Karpas-422 (cell line): ENCODE measurements around the gene COA7. TPM values are rescaled to one million over a fixed set of nuclear protein-coding genes. Genes with fewer than 3 reads are reported as not detected.

Experiments used
- DNase-seq: peaks from one replicate; pipeline ENCODE4 v3.0.0-alpha.2; 2015
- H2AFZ ChIP-seq: fragments of 200-600 bp; sonication (generic); 2 replicates; pipeline ENCODE4 v1.6.1; 2014; ENCODE audit warnings: antibody characterized with exemption, low read length, mixed read lengths
- H3K27ac ChIP-seq: fragments of 200-600 bp; sonication (generic); 2 replicates; pipeline ENCODE4 v1.5.1; 2014; ENCODE audit warnings: mild to moderate bottlenecking, low read length, moderate library complexity
- H3K27me3 ChIP-seq: fragments of 200-600 bp; sonication (generic); 2 replicates; pipeline ENCODE4 v1.6.1; 2014; ENCODE audit warnings: low read length, mixed read lengths
- H3K36me3 ChIP-seq: fragments of 200-600 bp; sonication (generic); 2 replicates; pipeline ENCODE4 v1.6.1; 2014; ENCODE audit warnings: low read length, mixed read lengths; ENCODE audit not compliant: insufficient read depth
- H3K4me1 ChIP-seq: fragments of 200-600 bp; sonication (generic); 2 replicates; pipeline ENCODE4 v1.6.1; 2014; ENCODE audit warnings: mild to moderate bottlenecking, low read length, mixed read lengths
- H3K4me2 ChIP-seq: fragments of 200-600 bp; sonication (generic); 2 replicates; pipeline ENCODE4 v1.6.1; 2014; ENCODE audit warnings: low read length, low read depth, mild to moderate bottlenecking; ENCODE audit not compliant: poor library complexity, severe bottlenecking
- H3K4me3 ChIP-seq: fragments of 200-600 bp; sonication (generic); 2 replicates; pipeline ENCODE4 v1.5.1; 2014; ENCODE audit warnings: mild to moderate bottlenecking, antibody characterized with exemption, low read length, mixed read lengths
- H3K79me2 ChIP-seq: fragments of 200-600 bp; sonication (generic); 2 replicates; pipeline ENCODE4 v1.6.1; 2014; ENCODE audit warnings: mild to moderate bottlenecking, low read length, mixed read lengths
- H3K9ac ChIP-seq: fragments of 200-600 bp; sonication (generic); 2 replicates; pipeline ENCODE4 v1.6.0; 2014; ENCODE audit warnings: low read length
- H3K9me2 ChIP-seq: fragments of 200-600 bp; sonication (generic), shearing (Covaris generic); replicated peaks from 2 replicates; pipeline ENCODE4 v1.6.0; 2014; ENCODE audit warnings: mild to moderate bottlenecking, low read length, moderate library complexity; ENCODE audit not compliant: insufficient read depth
- H3K9me3 ChIP-seq: fragments of 300-700, 200-600 bp; sonication (generic); 2 replicates; pipeline ENCODE4 v1.6.1; 2014; ENCODE audit warnings: low read length, mixed read lengths
- H4K20me1 ChIP-seq: fragments of 200-600 bp; sonication (generic); 2 replicates; pipeline ENCODE4 v1.6.1; 2014; ENCODE audit warnings: mild to moderate bottlenecking, antibody characterized with exemption, low read length, low read depth; ENCODE audit not compliant: insufficient read depth
- total RNA-seq: library from RNA; depleted of rRNA; stranded (reverse); fragments of >200 nt; shearing (Covaris generic); gene quantifications from 2 replicates; pipeline ENCODE4 v1.2.3, GENCODE V29; 2014; ENCODE audit warnings: low replicate concordance

Gene COA7
- total RNA-seq, 1 experiment from 2014 or later = 10.8 TPM

- peaks cover 10% of the 10 kb centered on the region; the same call in 1 of the 2 replicates for H3K36me3 ChIP-seq
- H3K9me2 ChIP-seq = no peaks in the 10 kb centered on the region
- no peak overlapping the region for H3K27ac ChIP-seq
- no peaks in the 10 kb centered on the region for H3K79me2 ChIP-seq
- DNase-seq = no peak
- no peaks in the 10 kb centered on the region for H3K27me3 ChIP-seq
- H3K9ac ChIP-seq = no peak overlapping the region
- H3K4me1 ChIP-seq = no peaks in the 10 kb centered on the region
- no peaks in the 10 kb centered on the region; the same call in 1 of the 2 replicates for H4K20me1 ChIP-seq
- H3K4me2 ChIP-seq = no peak overlapping the region
- H3K9me3 ChIP-seq = no peaks in the 10 kb centered on the region
- no peak overlapping the region for H3K4me3 ChIP-seq
- no peak overlapping the region for H2AFZ ChIP-seq
Observed at GRCh38 chr1:52680353-52680752, 17.8 kb downstream of the COA7 start.

GRCh38 chr1:52679498-52679897 is 18.6 kb downstream of the COA7 start:
- Histone ChIP-seq H3K27me3 (no peaks in the 10 kb centered on the region), H3K36me3 (0 out of 2 replicates have a peak, but pooled peaks cover 2% of the 10 kb centered on the region), H3K4me3 (no peak overlapping the region), H4K20me1 (no peaks in the 10 kb centered on the region; the same call in 1 of the 2 replicates), H2AFZ (no peak overlapping the region), H3K9me3 (no peaks in the 10 kb centered on the region), H3K4me2 (no peak overlapping the region), H3K27ac (no peak overlapping the region), H3K4me1 (no peaks in the 10 kb centered on the region), H3K9ac (no peak overlapping the region), H3K79me2 (no peaks in the 10 kb centered on the region), H3K9me2 (no peaks in the 10 kb centered on the region)
- no peak for DNase-seq

- Histone ChIP-seq H2AFZ (no peak overlapping the region), H3K4me2 (no peak overlapping the region), H3K9me3 (no peaks in the 10 kb centered on the region), H3K79me2 (no peaks in the 10 kb centered on the region), H3K9ac (no peak overlapping the region), H3K27ac (no peak overlapping the region), H3K4me1 (no peaks in the 10 kb centered on the region), H3K9me2 (no peaks in the 10 kb centered on the region), H3K27me3 (no peaks in the 10 kb centered on the region), H4K20me1 (no peaks in the 10 kb centered on the region; the same call in 1 of the 2 replicates), H3K4me3 (no peak overlapping the region), H3K36me3 (no peaks in the 10 kb centered on the region)
- no peak for DNase-seq
Observed at GRCh38 chr1:52679048-52679447, 19.1 kb downstream of the COA7 start.

- H3K9me3 ChIP-seq = no peaks in the 10 kb centered on the region
- H2AFZ ChIP-seq = no peak overlapping the region
- no peak overlapping the region for H3K4me3 ChIP-seq
- H3K27me3 ChIP-seq = no peaks in the 10 kb centered on the region
- H3K4me1 ChIP-seq = no peaks in the 10 kb centered on the region
- H3K27ac ChIP-seq = no peak overlapping the region
- no peaks in the 10 kb centered on the region for H3K79me2 ChIP-seq
- no peak for DNase-seq
- H3K4me2 ChIP-seq = no peak overlapping the region
- H4K20me1 ChIP-seq = no peaks in the 10 kb centered on the region
- H3K9me2 ChIP-seq = no peaks in the 10 kb centered on the region
- H3K9ac ChIP-seq = no peak overlapping the region
- H3K36me3 ChIP-seq = no peaks in the 10 kb centered on the region
Observed at GRCh38 chr1:52677076-52677806, 20.9 kb downstream of the COA7 start.

- Histone ChIP-seq H3K4me3 (no peak overlapping the region), H2AFZ (no peak overlapping the region), H4K20me1 (no peaks in the 10 kb centered on the region), H3K4me2 (no peak overlapping the region), H3K9me2 (no peaks in the 10 kb centered on the region), H3K79me2 (no peaks in the 10 kb centered on the region), H3K4me1 (no peaks in the 10 kb centered on the region), H3K27ac (no peak overlapping the region), H3K9me3 (no peaks in the 10 kb centered on the region), H3K27me3 (no peaks in the 10 kb centered on the region), H3K36me3 (no peaks in the 10 kb centered on the region), H3K9ac (no peak overlapping the region)
- no peak for DNase-seq
Observed at GRCh38 chr1:52676249-52676903, 21.8 kb downstream of the COA7 start.

GRCh38 chr1:52674497-52675384 is 23.4 kb downstream of the COA7 start:
- H2AFZ ChIP-seq = no peak overlapping the region
- H3K36me3 ChIP-seq = no peaks in the 10 kb centered on the region
- H3K4me2 ChIP-seq = no peak overlapping the region

GRCh38 chr1:52673513-52673912 is 24.6 kb downstream of the COA7 start:
- no peaks in the 10 kb centered on the region for H3K79me2 ChIP-seq
- no peaks in the 10 kb centered on the region for H3K9me2 ChIP-seq
- H2AFZ ChIP-seq = no peak overlapping the region
- H3K27me3 ChIP-seq = no peaks in the 10 kb centered on the region
- no peak overlapping the region for H3K4me2 ChIP-seq
- H3K4me3 ChIP-seq = no peak overlapping the region
- DNase-seq = no peak
- no peaks in the 10 kb centered on the region for H3K36me3 ChIP-seq
- no peaks in the 10 kb centered on the region for H3K9me3 ChIP-seq
- no peak overlapping the region for H3K27ac ChIP-seq
- no peaks in the 10 kb centered on the region for H3K4me1 ChIP-seq
- H3K9ac ChIP-seq = no peak overlapping the region
- H4K20me1 ChIP-seq = no peaks in the 10 kb centered on the region

More at GRCh38 chr1:52674497-52675384, 23.4 kb downstream of the COA7 start:
- H3K4me3 ChIP-seq = no peak overlapping the region
- no peaks in the 10 kb centered on the region for H3K4me1 ChIP-seq
- H3K27ac ChIP-seq = no peak overlapping the region
- H3K27me3 ChIP-seq = no peaks in the 10 kb centered on the region
- H3K9ac ChIP-seq = no peak overlapping the region
- DNase-seq = no peak
- no peaks in the 10 kb centered on the region for H3K9me3 ChIP-seq
- H4K20me1 ChIP-seq = no peaks in the 10 kb centered on the region
- no peaks in the 10 kb centered on the region for H3K9me2 ChIP-seq
- no peaks in the 10 kb centered on the region for H3K79me2 ChIP-seq

- Histone ChIP-seq H4K20me1 (no peaks in the 10 kb centered on the region), H3K79me2 (no peaks in the 10 kb centered on the region), H3K9me2 (no peaks in the 10 kb centered on the region), H3K36me3 (no peaks in the 10 kb centered on the region), H3K4me3 (no peak overlapping the region), H3K27me3 (no peaks in the 10 kb centered on the region), H3K9ac (no peak overlapping the region), H3K4me1 (no peaks in the 10 kb centered on the region), H2AFZ (no peak overlapping the region), H3K27ac (no peak overlapping the region), H3K4me2 (no peak overlapping the region), H3K9me3 (no peaks in the 10 kb centered on the region)
- no peak for DNase-seq
Observed at GRCh38 chr1:52672946-52673345, 25.2 kb downstream of the COA7 start.
